PC-9 (cell line): Measurements from ENCODE around the gene ELP5. TPM values are rescaled to one million over a fixed set of nuclear protein-coding genes. Genes with fewer than 3 reads are reported as not detected.

Experiments used
- BruUV-seq: library from RNA; stranded (reverse); fragments of 400-500 nt; replicated peaks from 2 replicates; lab custom pipeline; 2021; lab: Mats Ljungman, UMichigan
- CTCF ChIA-PET: fragments of 300-600 bp; sonication (Branson Sonifier 250); formaldehyde crosslinking; loops from one replicate; lab custom pipeline; 2022; ENCODE audit warnings: antibody characterized with exemption; lab: Charles Lee
- POLR2A ChIA-PET: fragments of 300-600 bp; sonication (Branson Sonifier 250); formaldehyde crosslinking; loops from one replicate; lab custom pipeline; 2022; ENCODE audit warnings: antibody characterized with exemption; ENCODE audit not compliant: unreplicated experiment; lab: Charles Lee
- DNase-seq, 2 experiments: peaks; one replicate each; pipeline versions ENCODE4 v3.0.0 to v3.0.0-alpha.2; 2015 to 2022; ENCODE audit warnings: mixed read lengths in 1 of 2
- H2AFZ ChIP-seq: fragments of 200-600 bp; sonication (generic); 2 replicates; pipeline ENCODE4 v1.8.1; 2017; ENCODE audit warnings: antibody characterized with exemption
- H3F3A ChIP-seq: fragments of 200-600 bp; sonication (generic); 2 replicates; pipeline ENCODE4 v1.8.1; 2017; ENCODE audit warnings: antibody characterized with exemption, mild to moderate bottlenecking, low read depth; ENCODE audit not compliant: insufficient read depth
- H3K27ac ChIP-seq: fragments of 200-600 bp; sonication (generic); 2 replicates; pipeline ENCODE4 v1.6.1; 2016; ENCODE audit warnings: mixed run types
- H3K27me3 ChIP-seq: fragments of 200-600 bp; sonication (generic); 2 replicates; pipeline ENCODE4 v1.6.1; 2016; ENCODE audit warnings: low read depth, mixed run types; ENCODE audit not compliant: insufficient read depth
- H3K36me3 ChIP-seq: fragments of 200-600 bp; sonication (generic); 2 replicates; pipeline ENCODE4 v1.6.1; 2016; ENCODE audit warnings: low read depth, mixed run types
- H3K4me1 ChIP-seq: fragments of 200-600 bp; sonication (generic); replicated peaks from 2 replicates; pipeline ENCODE4 v1.6.1; 2016; ENCODE audit warnings: mixed run types; ENCODE audit not compliant: insufficient read depth
- H3K4me2 ChIP-seq: fragments of 200-600 bp; sonication (generic); 2 replicates; pipeline ENCODE4 v1.6.1; 2017; ENCODE audit warnings: mixed run types
- H3K4me3 ChIP-seq: fragments of 200-600 bp; sonication (generic); 2 replicates; pipeline ENCODE4 v1.6.1; 2016; ENCODE audit warnings: mixed run types
- H3K79me2 ChIP-seq: fragments of 200-600 bp; sonication (generic); 2 replicates; pipeline ENCODE4 v1.6.1; 2017; ENCODE audit warnings: low read depth, mixed run types
- H3K9me2 ChIP-seq: fragments of 200-600 bp; sonication (generic); 2 replicates; pipeline ENCODE4 v1.8.1; 2017; ENCODE audit warnings: mild to moderate bottlenecking; ENCODE audit not compliant: insufficient read depth
- H3K9me3 ChIP-seq: fragments of 200-600 bp; sonication (generic); 2 replicates; pipeline ENCODE4 v1.8.1; 2016; ENCODE audit warnings: low read depth; ENCODE audit not compliant: insufficient read depth
- H4K20me1 ChIP-seq: fragments of 200-600 bp; sonication (generic); 2 replicates; pipeline ENCODE4 v1.8.1; 2017; ENCODE audit not compliant: insufficient read depth
- EZH2 ChIP-seq: fragments of 200-600 bp; sonication (generic); IDR thresholded peaks from 2 replicates; pipeline ENCODE4 v1.8.0; 2017; ENCODE audit warnings: antibody characterized with exemption, low read depth
- intact Hi-C: fragments of 100-400 bp; cut with micrococcal nuclease; formaldehyde crosslinking; loops from one replicate; pipeline ENCODE4 v1.10.0; 2022; ENCODE audit not compliant: unreplicated experiment
- total RNA-seq: library from RNA; stranded (reverse); gene quantifications from 2 replicates; pipeline ENCODE4 v1.2.3, GENCODE V29; 2021
- TF ChIP-seq, protein P1 (sequence below): fragments of 200-600 bp; sonication (generic); conservative IDR thresholded peaks from 2 replicates; pipeline ENCODE4 v1.6.1; 2017; ENCODE audit warnings: mixed run types, antibody characterized with exemption, mild to moderate bottlenecking, moderate library complexity

ELP5 gene
- total RNA-seq, 1 experiment from 2014 or later, result 45.1 TPM

DNA sequence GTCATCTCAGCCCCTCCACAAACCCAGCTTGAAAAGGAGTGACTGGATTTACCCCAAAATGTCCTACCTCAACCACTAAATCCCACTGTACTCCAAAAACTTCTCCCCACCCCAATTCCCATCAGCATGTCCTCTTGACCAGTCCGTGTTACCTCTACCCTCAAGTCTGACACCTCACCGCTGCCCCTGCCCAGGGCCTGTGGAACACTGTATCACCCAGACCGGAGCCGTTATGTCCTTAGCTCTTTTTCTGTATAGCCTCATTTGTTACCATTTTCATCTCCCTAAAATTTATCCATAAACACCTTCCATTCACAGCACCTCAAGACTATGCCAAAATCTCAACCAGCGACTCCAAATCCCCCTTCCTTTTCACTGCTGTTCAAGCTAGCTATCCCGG, 15.2 kb upstream of the ELP5 start:
- peaks cover 32% of the 10 kb centered on the region for H3K36me3 ChIP-seq
- ChIA-PET CTCF (no interaction called here), POLR2A (no interaction called here)
- H3K4me2 ChIP-seq, result peak overlapping the region; percentile 70
- H3F3A ChIP-seq, result peaks cover 53% of the 10 kb centered on the region
- H3K27ac ChIP-seq, result peak overlapping the region; percentile 80
- BruUV-seq, result no TSS peak
- H3K4me1 ChIP-seq, result peaks cover 48% of the 10 kb centered on the region
- peaks cover 20% of the 10 kb centered on the region for H4K20me1 ChIP-seq
- no peak overlapping the region for H2AFZ ChIP-seq
- no peak for DNase-seq
- intact Hi-C loops, result no loop called here
- TF ChIP-seq EZH2, result no peak
- TF ChIP-seq, protein P1, sequence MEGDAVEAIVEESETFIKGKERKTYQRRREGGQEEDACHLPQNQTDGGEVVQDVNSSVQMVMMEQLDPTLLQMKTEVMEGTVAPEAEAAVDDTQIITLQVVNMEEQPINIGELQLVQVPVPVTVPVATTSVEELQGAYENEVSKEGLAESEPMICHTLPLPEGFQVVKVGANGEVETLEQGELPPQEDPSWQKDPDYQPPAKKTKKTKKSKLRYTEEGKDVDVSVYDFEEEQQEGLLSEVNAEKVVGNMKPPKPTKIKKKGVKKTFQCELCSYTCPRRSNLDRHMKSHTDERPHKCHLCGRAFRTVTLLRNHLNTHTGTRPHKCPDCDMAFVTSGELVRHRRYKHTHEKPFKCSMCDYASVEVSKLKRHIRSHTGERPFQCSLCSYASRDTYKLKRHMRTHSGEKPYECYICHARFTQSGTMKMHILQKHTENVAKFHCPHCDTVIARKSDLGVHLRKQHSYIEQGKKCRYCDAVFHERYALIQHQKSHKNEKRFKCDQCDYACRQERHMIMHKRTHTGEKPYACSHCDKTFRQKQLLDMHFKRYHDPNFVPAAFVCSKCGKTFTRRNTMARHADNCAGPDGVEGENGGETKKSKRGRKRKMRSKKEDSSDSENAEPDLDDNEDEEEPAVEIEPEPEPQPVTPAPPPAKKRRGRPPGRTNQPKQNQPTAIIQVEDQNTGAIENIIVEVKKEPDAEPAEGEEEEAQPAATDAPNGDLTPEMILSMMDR, result no peak
- no peak overlapping the region; the same call in 1 of the 2 replicates for H3K4me3 ChIP-seq
- peaks cover 81% of the 10 kb centered on the region for H3K79me2 ChIP-seq
- no peaks in the 10 kb centered on the region for H3K27me3 ChIP-seq
- no peaks in the 10 kb centered on the region for H3K9me3 ChIP-seq
- H3K9me2 ChIP-seq, result no peaks in the 10 kb centered on the region

DNA sequence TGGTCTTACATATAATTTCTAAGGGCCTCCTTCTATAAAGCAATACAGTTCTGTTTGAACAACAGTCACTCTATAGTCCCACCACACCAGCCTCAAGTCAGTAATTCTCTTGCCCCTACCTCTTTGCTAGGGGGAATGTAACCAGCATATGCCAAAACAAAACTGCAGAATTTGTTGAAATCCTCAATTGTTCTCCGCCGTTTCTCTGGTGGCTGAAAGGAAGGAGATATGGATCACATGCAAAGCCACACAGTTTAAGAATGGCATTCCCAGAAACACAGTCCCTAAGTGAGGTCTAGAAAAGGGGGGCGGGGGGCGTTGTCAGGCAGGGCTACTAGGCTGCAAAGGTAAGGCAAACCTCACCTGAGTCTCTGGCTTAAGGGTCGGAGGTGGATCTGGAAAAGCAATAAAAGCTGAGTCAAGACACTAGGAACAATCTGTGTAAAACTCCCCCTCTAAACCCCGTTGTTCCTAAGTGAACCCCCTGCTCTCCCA, 14.7 kb upstream of the ELP5 start:
- peaks cover 32% of the 10 kb centered on the region for H3K36me3 ChIP-seq
- H3K79me2 ChIP-seq, result peaks cover 79% of the 10 kb centered on the region
- peaks cover 15% of the 10 kb centered on the region for H4K20me1 ChIP-seq
- no peak for DNase-seq
- BruUV-seq, result no TSS peak
- CTCF ChIA-PET, result no interaction called here
- no peak for TF ChIP-seq EZH2
- TF ChIP-seq, protein P1, result no peak
- intact Hi-C loops, result no loop called here
- H3K4me3 ChIP-seq, result peak overlapping the region; percentile 93
- H3K4me2 ChIP-seq, result peak overlapping the region; percentile 70
- H3K27me3 ChIP-seq, result no peaks in the 10 kb centered on the region
- peaks cover 56% of the 10 kb centered on the region for H3F3A ChIP-seq
- H2AFZ ChIP-seq, result no peak overlapping the region
- no peaks in the 10 kb centered on the region for H3K9me3 ChIP-seq
- no peaks in the 10 kb centered on the region for H3K9me2 ChIP-seq
- POLR2A ChIA-PET, result interaction anchor here (0.5 to 0.7 kb wide), 3 partner anchors 20 to 758 kb away, joined by 3 to 4 read pairs (median 3); no protein-coding TSS in a partner anchor
- H3K27ac ChIP-seq, result peak overlapping the region; percentile 80
- H3K4me1 ChIP-seq, result peaks cover 43% of the 10 kb centered on the region

DNA sequence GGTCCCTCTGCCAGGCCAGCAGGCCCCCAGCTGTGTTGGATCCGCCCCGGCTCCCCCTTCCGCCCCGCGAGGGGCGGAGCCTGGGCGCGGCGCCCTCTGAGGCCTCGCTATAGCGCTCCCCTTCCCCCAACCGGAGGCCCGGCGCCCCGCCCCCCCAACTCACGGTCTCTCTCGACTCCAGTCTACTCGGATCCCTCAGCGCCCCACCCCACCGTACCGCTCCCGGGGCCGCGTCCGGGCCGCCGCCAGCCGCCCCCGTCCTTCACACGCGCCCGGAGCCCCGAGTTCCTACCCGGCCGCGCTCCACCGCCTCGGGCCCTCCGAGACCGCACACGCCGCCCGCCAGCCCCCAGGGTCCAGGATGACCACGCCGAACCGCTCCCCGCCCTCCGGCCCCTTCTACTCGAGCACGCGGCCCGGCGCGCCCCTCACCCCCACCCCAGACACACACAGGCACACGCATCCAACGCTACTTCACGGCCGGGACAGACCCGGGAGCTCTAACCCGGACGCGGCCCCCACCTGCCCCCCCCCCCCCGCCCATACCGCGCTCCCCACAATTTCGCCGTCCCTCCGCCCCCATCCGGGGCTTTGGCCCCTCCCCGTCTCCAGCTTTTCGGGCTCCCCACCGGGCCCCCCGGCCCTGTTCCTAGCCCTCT, 14.1 kb upstream of the ELP5 start:
- CTCF ChIA-PET, result interaction anchor here (0.7 to 1.2 kb wide), 2 partner anchors 166 to 192 kb away, joined by 8 read pairs; partner anchors contain the start of gene TMEM256
- POLR2A ChIA-PET, result interaction anchor here (0.5 to 0.7 kb wide), 4 partner anchors 20 to 759 kb away, joined by 3 to 10 read pairs (median 4); no protein-coding TSS in a partner anchor

More for the DNA sequence above, 14.1 kb upstream of the ELP5 start:
- peaks cover 32% of the 10 kb centered on the region for H3K36me3 ChIP-seq
- H4K20me1 ChIP-seq, result peaks cover 11% of the 10 kb centered on the region
- peak overlapping the region; percentile 70 for H3K4me2 ChIP-seq
- intact Hi-C loops, result loop anchor here (2.0 kb wide), 1 partner anchor 15 kb away; the partner anchor contains the start of gene ELP5
- H2AFZ ChIP-seq, result no peak overlapping the region
- no TSS peak for BruUV-seq
- peak overlapping the region; percentile 80 for H3K27ac ChIP-seq
- no peaks in the 10 kb centered on the region for H3K27me3 ChIP-seq
- H3K9me2 ChIP-seq, result no peaks in the 10 kb centered on the region
- DNase-seq, result peak in 1 of 2 experiments; percentile 82
- H3K4me3 ChIP-seq, result peak overlapping the region; percentile 93
- H3K9me3 ChIP-seq, result no peaks in the 10 kb centered on the region
- peaks cover 37% of the 10 kb centered on the region for H3K4me1 ChIP-seq
- H3F3A ChIP-seq, result peaks cover 60% of the 10 kb centered on the region
- TF ChIP-seq, protein P1, result no peak
- no peak for TF ChIP-seq EZH2
- H3K79me2 ChIP-seq, result peaks cover 73% of the 10 kb centered on the region
